SK-N-SH (cell line): ENCODE data around the gene TMC1.

Experiments used
- CTCF ChIP-seq: fragments of 200-600 bp; sonication (generic); IDR thresholded peaks from 2 replicates; pipeline ENCODE4 v1.6.1; 2017; ENCODE audit warnings: antibody characterized with exemption, mild to moderate bottlenecking, moderate library complexity
- ELF1 ChIP-seq: IDR thresholded peaks from 2 replicates; pipeline ENCODE4 v1.4.0; 2012
- GATA2 ChIP-seq: sonication (generic); formaldehyde crosslinking; IDR thresholded peaks from 2 replicates; pipeline ENCODE4 v1.5.0; 2020; ENCODE audit warnings: mild to moderate bottlenecking, missing genetic modification reagents
- MAX ChIP-seq: IDR thresholded peaks from 2 replicates; pipeline ENCODE4 v1.4.0; 2012; ENCODE audit warnings: low read depth
- REST ChIP-seq: IDR thresholded peaks from 2 replicates; pipeline ENCODE4 v1.6.1; 2012; ENCODE audit warnings: mild to moderate bottlenecking, low read depth, low read length, moderate library complexity
- SIN3A ChIP-seq: IDR thresholded peaks from 2 replicates; pipeline ENCODE4 v1.6.1; 2012; ENCODE audit warnings: low read depth, mild to moderate bottlenecking, low read length, moderate library complexity, borderline replicate concordance
- TAF1 ChIP-seq: IDR thresholded peaks from 2 replicates; pipeline ENCODE4 v1.6.1; 2012; ENCODE audit warnings: low read depth, mild to moderate bottlenecking, low read length, moderate library complexity, borderline replicate concordance

GRCh38 chr9:72817413-72817812 lies 296.0 kb downstream of the TMC1 start:
- TF ChIP-seq CTCF (no peak), MAX (no peak), ELF1 (no peak), TAF1 (no peak), REST (no peak), GATA2 (no peak), SIN3A (no peak)
